IMR-90 (cell line): ENCODE measurements around the gene FERMT2. TPM values are rescaled to one million over a fixed set of nuclear protein-coding genes. Genes with fewer than 3 reads are reported as not detected.

Experiments used
- ATAC-seq: fragments of 200-7000 bp; cut with Tn5 transposase; 2 replicates; pipeline ENCODE4 v1.9.1; 2020; ENCODE audit warnings: low read depth, mild to moderate bottlenecking, moderate library complexity
- BruUV-seq: library from RNA; stranded (reverse); fragments of 400-500 nt; replicated peaks from 2 replicates; lab custom pipeline; 2021; lab: Mats Ljungman, UMichigan
- CTCF ChIA-PET: fragments of 300-600 bp; formaldehyde crosslinking; extraction: SDS; loops from one replicate; lab custom pipeline; 2021; ENCODE audit warnings: antibody characterized with exemption; lab: Yijun Ruan, JAX
- POLR2A ChIA-PET: fragments of 300-600 bp; sonication (Branson Sonifier 250); formaldehyde crosslinking; loops from one replicate; lab custom pipeline; 2022; ENCODE audit warnings: antibody characterized with exemption; ENCODE audit not compliant: unreplicated experiment; lab: Charles Lee
- DNase-seq: peaks from one replicate; pipeline ENCODE4 v3.0.0; 2013
- H2AFZ ChIP-seq: replicated peaks from 2 replicates; pipeline ENCODE3; 2013; ENCODE audit warnings: low read length, mild to moderate bottlenecking; ENCODE audit not compliant: poor library complexity
- H2AK5ac ChIP-seq: 2 replicates; pipeline ENCODE4 v1.6.1; 2013; ENCODE audit warnings: low read depth, low read length, inconsistent platforms
- H2AK9ac ChIP-seq: replicated peaks from 2 replicates; pipeline ENCODE3; 2013; ENCODE audit warnings: mild to moderate bottlenecking, low read depth, low read length, moderate library complexity; ENCODE audit not compliant: poor library complexity
- H2BK120ac ChIP-seq: 2 replicates; pipeline ENCODE4 v1.6.1; 2013; ENCODE audit warnings: low read depth, low read length, inconsistent platforms
- H2BK15ac ChIP-seq: 3 replicates; pipeline ENCODE4 v1.6.1; 2013; ENCODE audit warnings: low read depth, low read length, inconsistent platforms
- H2BK20ac ChIP-seq: 2 replicates; pipeline ENCODE4 v1.6.1; 2013; ENCODE audit warnings: low read depth, mild to moderate bottlenecking, inconsistent platforms, low read length, moderate library complexity
- H2BK5ac ChIP-seq: 2 replicates; pipeline ENCODE4 v1.6.1; 2013; ENCODE audit warnings: mild to moderate bottlenecking, low read depth, low read length, inconsistent platforms; ENCODE audit not compliant: poor library complexity, severe bottlenecking
- H3K14ac ChIP-seq: replicated peaks from 2 replicates; pipeline ENCODE4 v1.6.1; 2013; ENCODE audit warnings: low read depth, low read length, inconsistent platforms
- H3K18ac ChIP-seq: 2 replicates; pipeline ENCODE4 v1.6.1; 2013; ENCODE audit warnings: low read depth, low read length, control low read depth
- H3K23ac ChIP-seq: 2 replicates; pipeline ENCODE4 v1.6.1; 2013; ENCODE audit warnings: low read depth, low read length, inconsistent platforms
- H3K27ac ChIP-seq: 2 replicates; pipeline ENCODE4 v1.5.1; 2013; ENCODE audit warnings: mild to moderate bottlenecking, control low read depth, low read length; ENCODE audit not compliant: insufficient read depth
- H3K27me3 ChIP-seq: 2 replicates; pipeline ENCODE4 v1.6.1; 2013; ENCODE audit warnings: low read length; ENCODE audit not compliant: control insufficient read depth, insufficient read depth
- H3K36me3 ChIP-seq: 2 replicates; pipeline ENCODE4 v1.6.1; 2013; ENCODE audit warnings: low read length, mixed read lengths; ENCODE audit not compliant: control insufficient read depth, insufficient read depth
- H3K4ac ChIP-seq: 2 replicates; pipeline ENCODE4 v1.6.1; 2013; ENCODE audit warnings: low read depth, low read length, inconsistent platforms
- H3K4me1 ChIP-seq: 2 replicates; pipeline ENCODE4 v1.6.1; 2013; ENCODE audit warnings: low read length, mixed read lengths; ENCODE audit not compliant: control insufficient read depth, insufficient read depth
- H3K4me2 ChIP-seq: 2 replicates; pipeline ENCODE4 v1.6.1; 2013; ENCODE audit warnings: low read depth, mild to moderate bottlenecking, control low read depth, low read length, moderate library complexity
- H3K4me3 ChIP-seq: 2 replicates; pipeline ENCODE4 v1.5.1; 2013; ENCODE audit warnings: low read depth, mild to moderate bottlenecking, control low read depth, low read length, moderate library complexity; ENCODE audit not compliant: insufficient read depth
- H3K56ac ChIP-seq: 2 replicates; pipeline ENCODE4 v1.6.1; 2013; ENCODE audit warnings: low read length, inconsistent platforms; ENCODE audit not compliant: insufficient read depth; ENCODE audit errors: extremely low read depth
- H3K79me1 ChIP-seq, 2 experiments: 2 replicates each; pipeline ENCODE4 v1.6.1; 2013; ENCODE audit warnings: low read length in 2 of 2, inconsistent platforms in 1 of 2, low read depth in 1 of 2
- H3K9ac ChIP-seq: 2 replicates; pipeline ENCODE4 v1.6.1; 2013; ENCODE audit warnings: low read depth, low read length, control low read depth
- H3K9me1 ChIP-seq: 2 replicates; pipeline ENCODE4 v1.6.1; 2013; ENCODE audit warnings: low read length, inconsistent platforms; ENCODE audit not compliant: insufficient read depth
- H3K9me3 ChIP-seq: 2 replicates; pipeline ENCODE4 v1.6.1; 2013; ENCODE audit warnings: low read length; ENCODE audit not compliant: control insufficient read depth, insufficient read depth
- H4K20me1 ChIP-seq: 2 replicates; pipeline ENCODE4 v1.6.1; 2013; ENCODE audit warnings: low read length, inconsistent platforms; ENCODE audit not compliant: insufficient read depth
- H4K5ac ChIP-seq: 2 replicates; pipeline ENCODE4 v1.6.1; 2013; ENCODE audit warnings: mild to moderate bottlenecking, low read depth, low read length, control low read depth
- H4K8ac ChIP-seq, 2 experiments: 2 replicates each; pipeline ENCODE4 v1.6.1; 2013; ENCODE audit warnings: low read depth in 2 of 2, low read length in 2 of 2, control low read depth in 1 of 2, inconsistent platforms in 1 of 2
- H4K91ac ChIP-seq: 2 replicates; pipeline ENCODE4 v1.6.1; 2013; ENCODE audit warnings: low read depth, low read length, inconsistent platforms; ENCODE audit not compliant: insufficient read depth
- MAZ ChIP-seq: IDR thresholded peaks from 2 replicates; pipeline ENCODE4 v1.6.1; 2012; ENCODE audit warnings: low read depth, mild to moderate bottlenecking, low read length, improper control_type of control experiment, moderate library complexity, borderline replicate concordance
- MXI1 ChIP-seq: IDR thresholded peaks from 2 replicates; pipeline ENCODE4 v1.6.1; 2012; ENCODE audit warnings: low read depth, mild to moderate bottlenecking, low read length, moderate library complexity, borderline replicate concordance
- NFE2L2 ChIP-seq: fragments of 150-350 bp; IDR thresholded peaks from 2 replicates; pipeline ENCODE4 v1.6.1; 2016; ENCODE audit warnings: low read depth, mild to moderate bottlenecking, low read length
- WGBS, 2 experiments: methylation state at CpG; one replicate each; pipeline versions ENCODE4 v1.1.5 to v1.1.7; 2013; ENCODE audit warnings: missing lambda C conversion rate in 2 of 2; ENCODE audit not compliant: insufficient read length in 1 of 2; ENCODE audit errors: extremely low coverage in 2 of 2; 5-methylcytosine and 5-hydroxymethylcytosine counted together
- dilution Hi-C: fragments of 300-500 bp; cut with HindIII; formaldehyde crosslinking; loops from one replicate; pipeline ENCODE4 v1.14.3; 2018; ENCODE audit warnings: low sequenced_read_pairs; ENCODE audit not compliant: unreplicated experiment
- in situ Hi-C: fragments of 300-500 bp; cut with MboI; formaldehyde crosslinking; loops from 3 replicates; pipeline ENCODE4 v1.14.3; 2019; ENCODE audit warnings: low sequenced_read_pairs, inconsistent platforms, mixed read lengths
- intact Hi-C: fragments of 100-400 bp; cut with micrococcal nuclease; formaldehyde crosslinking; loops from 2 replicates; pipeline ENCODE4 v1.10.0; 2022
- polyA plus RNA-seq, 3 experiments: library from polyadenylated mRNA; depleted of rRNA; stranded (reverse); fragments of >200 nt; gene quantifications; 2 replicates each; pipeline ENCODE4 v1.2.3, GENCODE V29; 2012; ENCODE audit warnings: low replicate concordance in 1 of 3
- total RNA-seq: library from RNA; depleted of rRNA; stranded (reverse); fragments of >200 nt; gene quantifications from 2 replicates; pipeline ENCODE4 v1.2.3, GENCODE V29; 2012
- TF ChIP-seq, protein P1 (sequence below): conservative IDR thresholded peaks from 2 replicates; pipeline ENCODE4 v1.5.1; 2012; ENCODE audit warnings: mild to moderate bottlenecking, low read depth, low read length, improper control_type of control experiment

Gene FERMT2
- total and polyA plus RNA-seq, 2 of the 4 experiments (the other 2 are of a cell fraction), result 131 to 217 TPM

DNA sequence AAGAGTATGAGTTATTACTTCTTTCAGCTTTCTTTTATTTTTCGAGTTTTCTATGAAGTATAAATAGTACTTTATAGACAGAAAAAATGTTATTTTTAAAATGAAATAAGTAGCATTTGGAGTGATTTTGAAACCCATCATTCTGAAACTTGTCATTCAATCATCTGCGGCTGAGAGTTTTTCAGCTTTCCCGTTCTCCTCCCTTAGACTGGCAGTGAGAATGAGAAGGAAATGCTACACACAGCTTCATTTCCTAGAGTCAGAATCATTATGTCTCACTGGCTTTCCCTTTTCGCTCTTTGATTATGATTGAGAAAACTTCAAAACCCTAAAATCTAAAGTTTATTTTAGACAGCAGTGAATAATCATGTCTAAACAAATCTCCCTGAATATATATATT is 125.8 kb downstream of the FERMT2 start:
- TF ChIP-seq MXI1, result no peak
- TF ChIP-seq NFE2L2, result no peak
- TF ChIP-seq, protein P1, sequence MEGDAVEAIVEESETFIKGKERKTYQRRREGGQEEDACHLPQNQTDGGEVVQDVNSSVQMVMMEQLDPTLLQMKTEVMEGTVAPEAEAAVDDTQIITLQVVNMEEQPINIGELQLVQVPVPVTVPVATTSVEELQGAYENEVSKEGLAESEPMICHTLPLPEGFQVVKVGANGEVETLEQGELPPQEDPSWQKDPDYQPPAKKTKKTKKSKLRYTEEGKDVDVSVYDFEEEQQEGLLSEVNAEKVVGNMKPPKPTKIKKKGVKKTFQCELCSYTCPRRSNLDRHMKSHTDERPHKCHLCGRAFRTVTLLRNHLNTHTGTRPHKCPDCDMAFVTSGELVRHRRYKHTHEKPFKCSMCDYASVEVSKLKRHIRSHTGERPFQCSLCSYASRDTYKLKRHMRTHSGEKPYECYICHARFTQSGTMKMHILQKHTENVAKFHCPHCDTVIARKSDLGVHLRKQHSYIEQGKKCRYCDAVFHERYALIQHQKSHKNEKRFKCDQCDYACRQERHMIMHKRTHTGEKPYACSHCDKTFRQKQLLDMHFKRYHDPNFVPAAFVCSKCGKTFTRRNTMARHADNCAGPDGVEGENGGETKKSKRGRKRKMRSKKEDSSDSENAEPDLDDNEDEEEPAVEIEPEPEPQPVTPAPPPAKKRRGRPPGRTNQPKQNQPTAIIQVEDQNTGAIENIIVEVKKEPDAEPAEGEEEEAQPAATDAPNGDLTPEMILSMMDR, result no peak
- TF ChIP-seq MAZ, result no peak
- ATAC-seq, result no peak

More for the DNA sequence above, 125.8 kb downstream of the FERMT2 start:
- no peaks in the 10 kb centered on the region for H3K27me3 ChIP-seq
- in situ Hi-C loops (no loop called here), intact Hi-C loops (loop anchor here (10.0 kb wide), 1 partner anchor 120 kb away; no protein-coding TSS in a partner anchor), dilution Hi-C loops (no loop called here)
- no peak overlapping the region; the same call in 1 of the 2 replicates for H3K14ac ChIP-seq
- H4K5ac ChIP-seq, result no peak overlapping the region
- H4K20me1 ChIP-seq, result no peaks in the 10 kb centered on the region
- no peaks in the 10 kb centered on the region for H3K36me3 ChIP-seq
- no CpG with 5 or more reads among the region's 4 CpGs for WGBS, 2 experiments
- no peak overlapping the region for H2BK120ac ChIP-seq
- H3K4me3 ChIP-seq, result no peak overlapping the region
- no peak overlapping the region for H2BK5ac ChIP-seq
- H4K91ac ChIP-seq, result no peak overlapping the region
- H4K8ac ChIP-seq, result no peak overlapping the region
- DNase-seq, result no peak
- no peak overlapping the region for H2BK20ac ChIP-seq
- no peak overlapping the region for H3K27ac ChIP-seq
- no peak overlapping the region for H3K18ac ChIP-seq
- no peak overlapping the region for H2AK9ac ChIP-seq
- no peak overlapping the region for H3K4me2 ChIP-seq
- no peak overlapping the region for H2AFZ ChIP-seq
- no peak overlapping the region for H2BK15ac ChIP-seq
- no peak overlapping the region for H2AK5ac ChIP-seq
- no peak overlapping the region for H3K9ac ChIP-seq
- no peaks in the 10 kb centered on the region for H3K9me3 ChIP-seq
- peaks cover 3% of the 10 kb centered on the region for H3K4me1 ChIP-seq
- CTCF ChIA-PET, result interaction anchor here (0.6 to 0.7 kb wide), 2 partner anchors 122 to 136 kb away, joined by 3 read pairs; no protein-coding TSS in a partner anchor
- no peak overlapping the region for H3K4ac ChIP-seq
- POLR2A ChIA-PET, result no interaction called here
- BruUV-seq, result no TSS peak
- peaks cover 3% of the 10 kb centered on the region; the same call in 1 of the 2 replicates for H3K9me1 ChIP-seq
- H3K79me1 ChIP-seq, result no peaks in the 10 kb centered on the region
- no peak overlapping the region for H3K23ac ChIP-seq
- H3K56ac ChIP-seq, result no peak overlapping the region
